ENCODE results near the gene MICB. TPM values are rescaled to one million over a fixed set of nuclear protein-coding genes. Genes with fewer than 3 reads are reported as not detected.

MICB gene
- polyA plus RNA-seq, 3 donors = 1.0 to 1.4 (median 1.2) TPM

GRCh38 chr6:31559606-31559957, 61.6 kb downstream of the MICB start:
- DNase-seq (ENCODE audit: low read depth in 3 of 3, low spot score in 2 of 3) = no peak

DNA sequence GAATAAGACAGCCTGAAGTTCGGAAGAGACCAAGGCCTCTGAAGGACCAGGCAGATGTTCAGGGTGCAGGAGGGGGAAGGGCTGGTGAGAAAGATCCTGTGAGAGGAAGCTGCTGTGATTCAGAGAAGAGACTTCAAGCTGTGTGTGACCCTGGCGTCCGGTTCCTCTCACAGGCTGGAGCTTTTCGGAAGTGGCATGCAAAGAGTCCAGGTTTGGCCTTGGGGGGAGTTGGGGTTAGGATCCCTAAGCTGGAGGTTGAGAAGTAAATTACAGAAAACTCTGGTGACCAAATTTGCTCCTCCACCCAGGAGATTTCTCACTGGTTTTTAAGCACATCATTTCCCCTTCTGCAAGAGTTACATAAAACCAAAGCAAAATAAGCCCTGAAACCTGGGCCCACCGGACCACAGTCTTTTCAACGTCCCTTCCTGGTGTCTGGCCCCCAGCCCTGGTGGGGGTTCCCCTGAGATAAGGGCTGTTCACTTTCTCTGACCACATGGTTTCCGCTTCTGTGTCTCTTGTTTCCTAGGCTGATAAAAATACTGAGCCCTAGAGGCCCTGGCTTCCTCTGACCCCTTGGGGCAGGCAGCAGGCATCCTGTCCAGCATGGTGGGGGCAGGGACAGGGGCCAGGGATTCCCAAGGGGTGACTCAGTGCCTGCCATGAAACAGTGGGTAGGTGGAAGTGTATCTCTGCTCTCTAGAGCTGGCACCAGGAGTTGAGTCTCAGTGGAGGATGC, 62.2 kb downstream of the MICB start:
- no peak for DNase-seq (ENCODE audit: low read depth in 3 of 3, low spot score in 2 of 3)

GRCh38 chr6:31560697-31561058, 62.7 kb downstream of the MICB start:
- no peak for DNase-seq (ENCODE audit: low read depth in 3 of 3, low spot score in 2 of 3)

Other genes starting within 250 kb of the MICB start
- 100 to 1,000 TPM in 2 of 3 donors, 10 to 100 TPM in 1; 81.5 to 157 (median 126) TPM for gene HLA-C, start 226.1 kb upstream of the MICB start, polyA plus RNA-seq (ENCODE audit: insufficient read length in 3 of 3)
- gene HLA-B, start 141.0 kb upstream of the MICB start, polyA plus RNA-seq (ENCODE audit: insufficient read length in 3 of 3) = 100 to 1,000 TPM in 2 of 3 donors, 10 to 100 TPM in 1; 97.2 to 236 (median 160) TPM
- gene MICA, start 94.5 kb upstream of the MICB start, polyA plus RNA-seq (ENCODE audit: insufficient read length in 3 of 3) = 10 to 100 TPM in 1 of 3 donors, 1 to 10 TPM in 2; 3.4 to 10.5 (median 6.9) TPM
- gene MCCD1, start 30.8 kb downstream of the MICB start, polyA plus RNA-seq (ENCODE audit: insufficient read length in 3 of 3) = 10 to 100 TPM; 13.6 to 24.1 (median 17.7) TPM
- gene DDX39B, start 43.9 kb downstream of the MICB start, polyA plus RNA-seq (ENCODE audit: insufficient read length in 3 of 3) = 100 to 1,000 TPM; 509 to 546 (median 538) TPM
- 1 to 10 TPM; 5.7 to 7.5 (median 7.3) TPM for gene ATP6V1G2, start 48.5 kb downstream of the MICB start, polyA plus RNA-seq (ENCODE audit: insufficient read length in 3 of 3)
- gene NFKBIL1, start 49.5 kb downstream of the MICB start, polyA plus RNA-seq (ENCODE audit: insufficient read length in 3 of 3) = 10 to 100 TPM; 17.6 to 19.3 (median 19.1) TPM
- under 1 TPM; 0.13 to 0.15 (median 0.14) TPM for gene LTA, start 74.1 kb downstream of the MICB start, polyA plus RNA-seq (ENCODE audit: insufficient read length in 3 of 3)
- gene TNF, start 77.4 kb downstream of the MICB start, polyA plus RNA-seq (ENCODE audit: insufficient read length in 3 of 3) = under 1 TPM; 0.16 to 0.31 (median 0.19) TPM
- 1 to 10 TPM in 2 of 3 donors, under 1 TPM in 1; 0.89 to 1.4 (median 1.2) TPM for gene LTB, start 84.3 kb downstream of the MICB start, polyA plus RNA-seq (ENCODE audit: insufficient read length in 3 of 3)
- 1 to 10 TPM; 4.9 to 6.5 (median 5.2) TPM for gene LST1, start 88.1 kb downstream of the MICB start, polyA plus RNA-seq (ENCODE audit: insufficient read length in 3 of 3)
- under 1 TPM in 1 of 3 donors, not detected in 2; 0.16 TPM for gene NCR3, start 94.9 kb downstream of the MICB start, polyA plus RNA-seq (ENCODE audit: insufficient read length in 3 of 3)
- gene AIF1, start 117.1 kb downstream of the MICB start, polyA plus RNA-seq (ENCODE audit: insufficient read length in 3 of 3) = 10 to 100 TPM; 87.4 to 99.7 (median 94.8) TPM
- 100 to 1,000 TPM; 131 to 142 (median 140) TPM for gene PRRC2A, start 122.6 kb downstream of the MICB start, polyA plus RNA-seq (ENCODE audit: insufficient read length in 3 of 3)
- gene BAG6, start 154.5 kb downstream of the MICB start, polyA plus RNA-seq (ENCODE audit: insufficient read length in 3 of 3) = 100 to 1,000 TPM; 212 to 228 (median 226) TPM
- gene APOM, start 157.7 kb downstream of the MICB start, polyA plus RNA-seq (ENCODE audit: insufficient read length in 3 of 3) = 100 to 1,000 TPM in 2 of 3 donors, 10 to 100 TPM in 1; 91.6 to 131 (median 120) TPM
- gene C6orf47, start 162.6 kb downstream of the MICB start, polyA plus RNA-seq (ENCODE audit: insufficient read length in 3 of 3) = 10 to 100 TPM; 19.4 to 20.7 (median 20.4) TPM
- 10 to 100 TPM; 29.5 to 31.0 (median 30.8) TPM for gene GPANK1, start 166.9 kb downstream of the MICB start, polyA plus RNA-seq (ENCODE audit: insufficient read length in 3 of 3)
- gene CSNK2B, start 167.9 kb downstream of the MICB start, polyA plus RNA-seq (ENCODE audit: insufficient read length in 3 of 3) = 100 to 1,000 TPM; 234 to 239 (median 236) TPM
- 10 to 100 TPM; 10.4 to 15.6 (median 12.0) TPM for gene LY6G5B, start 171.8 kb downstream of the MICB start, polyA plus RNA-seq (ENCODE audit: insufficient read length in 3 of 3)
- gene LY6G5C, start 182.9 kb downstream of the MICB start, polyA plus RNA-seq (ENCODE audit: insufficient read length in 3 of 3) = 1 to 10 TPM; 2.4 to 3.2 (median 2.5) TPM
- gene ABHD16A, start 205.2 kb downstream of the MICB start, polyA plus RNA-seq (ENCODE audit: insufficient read length in 3 of 3) = 10 to 100 TPM; 54.8 to 57.3 (median 55.2) TPM
- gene LY6G6F, start 208.7 kb downstream of the MICB start, polyA plus RNA-seq (ENCODE audit: insufficient read length in 3 of 3) = 1 to 10 TPM in 1 of 3 donors, under 1 TPM in 2; 0.44 to 1.5 (median 0.98) TPM
- under 1 TPM in 1 of 3 donors, not detected in 2; 0.34 TPM for gene LY6G6D, start 217.2 kb downstream of the MICB start, polyA plus RNA-seq (ENCODE audit: insufficient read length in 3 of 3)
- gene LY6G6C, start 223.6 kb downstream of the MICB start, polyA plus RNA-seq (ENCODE audit: insufficient read length in 3 of 3) = under 1 TPM; 0.18 to 0.28 (median 0.22) TPM
- 1 to 10 TPM; 1.1 to 2.3 (median 1.4) TPM for gene MPIG6B, start 225.2 kb downstream of the MICB start, polyA plus RNA-seq (ENCODE audit: insufficient read length in 3 of 3)
- gene DDAH2, start 231.2 kb downstream of the MICB start, polyA plus RNA-seq (ENCODE audit: insufficient read length in 3 of 3) = 100 to 1,000 TPM; 157 to 166 (median 162) TPM
- 100 to 1,000 TPM; 313 to 334 (median 325) TPM for gene CLIC1, start 238.4 kb downstream of the MICB start, polyA plus RNA-seq (ENCODE audit: insufficient read length in 3 of 3)
- gene MSH5, start 241.9 kb downstream of the MICB start, polyA plus RNA-seq (ENCODE audit: insufficient read length in 3 of 3) = 10 to 100 TPM; 13.8 to 16.7 (median 15.3) TPM